Thyroid gland (tissue), 4 donors: Measurements from ENCODE around the gene GFI1. TPM values are rescaled to one million over a fixed set of nuclear protein-coding genes. Genes with fewer than 3 reads are reported as not detected.
"Not testable (repeated sequence)": the region's sequence is repeated elsewhere in the genome, so short reads cannot be mapped to it uniquely, and the experiment has no call there.

Experiments used
- DNase-seq, 2 donors: peaks; one replicate each; pipeline ENCODE4 v3.0.0-alpha.2; 2019
- H3K27ac ChIP-seq, 3 donors: fragments of 200-600 bp; sonication (generic); 1 replicate in 2 of 3; 2 replicates in 1 of 3; pipeline ENCODE4 v1.5.1; 2016 to 2019; ENCODE audit warnings: mild to moderate bottlenecking in 1 of 3, moderate library complexity in 1 of 3
- H3K27me3 ChIP-seq: fragments of 200-600 bp; sonication (generic); one replicate; pipeline ENCODE4 v1.5.1; 2019
- H3K36me3 ChIP-seq, 2 donors: fragments of 200-600 bp; sonication (generic); one replicate each; pipeline ENCODE4 v1.5.1; 2016 to 2019
- H3K4me1 ChIP-seq, 2 donors: fragments of 200-600 bp; sonication (generic); one replicate each; pipeline ENCODE4 v1.5.1; 2017 to 2019
- H3K4me3 ChIP-seq, 3 donors: fragments of 200-600 bp; sonication (generic); replicated peaks in 1 of 3; 1 replicate in 2 of 3; 2 replicates in 1 of 3; pipeline ENCODE4 v1.5.1; 2016; ENCODE audit warnings: mild to moderate bottlenecking in 1 of 3
- H3K9me3 ChIP-seq: fragments of 200-600 bp; sonication (generic); one replicate; pipeline ENCODE4 v1.5.1; 2017
- CTCF ChIP-seq, 6 experiments: fragments of 200-600 bp in 3 of 6; fragments of 450-650 bp in 3 of 6; sonication (generic) in 3 of 6; IDR thresholded peaks; one replicate each; pipeline ENCODE4 v1.5.1; 2016 to 2019; ENCODE audit warnings: antibody characterized with exemption in 6 of 6, mild to moderate bottlenecking in 2 of 6, inconsistent platforms in 1 of 6, moderate library complexity in 1 of 6
- POLR2A ChIP-seq, 2 donors: fragments of 450-650 bp; IDR thresholded peaks; one replicate each; pipeline ENCODE4 v1.6.1; 2017; ENCODE audit warnings: antibody characterized with exemption in 2 of 2, mild to moderate bottlenecking in 2 of 2, moderate library complexity in 1 of 2
- WGBS, 2 donors: methylation state at CpG; one replicate each; pipeline ENCODE4 v1.1.5; 2017; 5-methylcytosine and 5-hydroxymethylcytosine counted together
- intact Hi-C: fragments of 100-400 bp; cut with DNase I; formaldehyde crosslinking; loops from one replicate; pipeline ENCODE4 v1.15.1; 2023
- total RNA-seq, 4 donors: library from RNA; depleted of rRNA; stranded (reverse); fragments of >200 nt; gene quantifications; one replicate each; pipeline ENCODE4 v1.2.3, GENCODE V29; 2016

Gene GFI1
- total RNA-seq, 4 donors from 2014 or later, result 0.27 to 1.8 (median 0.47) TPM

DNA sequence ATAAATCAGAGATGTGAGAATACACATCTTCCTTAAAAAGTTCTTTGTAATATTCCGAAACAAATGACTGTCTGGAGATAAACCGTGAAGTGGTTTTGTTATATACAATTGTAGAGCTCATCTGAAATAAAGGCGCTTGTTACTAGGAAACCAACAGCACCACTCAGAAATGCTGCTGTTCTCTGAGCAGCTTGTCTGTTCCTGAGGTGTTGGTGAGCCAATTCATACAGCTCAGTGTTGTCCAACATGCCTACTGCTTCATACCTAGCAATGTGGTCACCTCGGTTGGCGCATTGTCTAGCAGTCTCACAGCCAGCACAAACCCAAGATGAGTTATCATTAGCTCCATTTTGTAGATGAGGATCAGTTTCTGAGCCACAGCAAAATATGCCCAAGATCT is 44.4 kb downstream of the GFI1 start:
- intact Hi-C loops, result no loop called here
- Histone ChIP-seq H3K9me3 (no peaks in the 10 kb centered on the region), H3K27ac (no peak overlapping the region), H3K27me3 (no peaks in the 10 kb centered on the region), H3K4me3 (no peak overlapping the region), H3K4me1 (no peaks in the 10 kb centered on the region), H3K36me3 (no peaks in the 10 kb centered on the region)
- no peak for DNase-seq
- TF ChIP-seq POLR2A (IDR thresholded peaks at IDR 0.05) (no peak), CTCF (IDR thresholded peaks at IDR 0.05) (no peak)
- WGBS, 2 donors, result 96 to 98% methylated on average over 5 of the region's 5 CpGs

DNA sequence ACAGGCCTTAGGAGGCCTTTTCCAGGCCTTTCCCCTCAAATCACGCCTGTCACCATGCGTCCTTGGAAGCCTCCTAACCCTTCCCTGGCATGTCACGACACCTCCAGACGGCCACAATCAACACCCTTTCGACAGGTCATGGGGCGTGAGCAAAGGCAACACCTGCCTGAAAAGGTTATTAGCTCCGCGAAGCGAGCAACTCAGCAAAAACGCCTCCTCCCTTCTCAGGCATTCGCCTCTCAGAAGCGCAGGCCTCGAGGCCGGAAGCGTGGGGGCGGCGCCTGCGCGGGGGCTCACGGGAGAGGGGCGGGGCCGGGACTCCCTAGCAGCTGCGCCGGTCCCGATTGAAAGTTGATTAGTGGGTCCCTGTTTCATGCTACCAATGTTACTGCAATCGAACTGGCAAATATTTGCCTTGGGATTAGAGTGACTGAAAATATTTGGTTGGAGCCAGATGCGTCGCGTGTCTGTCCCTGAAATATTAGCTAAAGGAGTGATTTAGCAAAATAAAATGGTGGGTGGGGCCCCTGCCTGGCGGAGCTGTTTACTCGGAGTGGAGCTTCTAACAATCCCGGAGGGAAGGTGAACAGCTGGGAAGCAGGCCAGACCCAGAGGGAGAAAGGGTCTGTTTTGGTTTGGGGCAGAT is 44.9 kb downstream of the GFI1 start:
- H3K27ac ChIP-seq, result no peak overlapping the region
- DNase-seq, result peak; percentile 17 to 22
- no peaks in the 10 kb centered on the region for H3K36me3 ChIP-seq
- intact Hi-C loops, result no loop called here
- no peaks in the 10 kb centered on the region for H3K9me3 ChIP-seq
- no peak overlapping the region for H3K4me3 ChIP-seq
- WGBS, 2 donors, result 60 to 70% methylated on average over 31 of the region's 32 CpGs
- no peaks in the 10 kb centered on the region for H3K4me1 ChIP-seq
- no peaks in the 10 kb centered on the region for H3K27me3 ChIP-seq
- no peak for TF ChIP-seq CTCF (IDR thresholded peaks at IDR 0.05)
- no peak for TF ChIP-seq POLR2A (IDR thresholded peaks at IDR 0.05)

GRCh38 chr1:92441316-92441696 is 45.4 kb downstream of the GFI1 start:
- no peak for DNase-seq
- Histone ChIP-seq H3K27me3 (no peaks in the 10 kb centered on the region), H3K36me3 (no peaks in the 10 kb centered on the region), H3K4me1 (no peaks in the 10 kb centered on the region), H3K27ac (no peak overlapping the region), H3K9me3 (no peaks in the 10 kb centered on the region), H3K4me3 (no peak overlapping the region)
- no peak for TF ChIP-seq CTCF (IDR thresholded peaks at IDR 0.05)
- TF ChIP-seq POLR2A (IDR thresholded peaks at IDR 0.05), result no peak
- intact Hi-C loops, result no loop called here
- 92 to 97% methylated on average over 9 of the region's 9 CpGs for WGBS, 2 donors

- no peaks in the 10 kb centered on the region for H3K4me1 ChIP-seq
- no peaks in the 10 kb centered on the region for H3K36me3 ChIP-seq
- intact Hi-C loops, result no loop called here
- H3K9me3 ChIP-seq, result no peaks in the 10 kb centered on the region
- DNase-seq, result no peak
- TF ChIP-seq POLR2A (IDR thresholded peaks at IDR 0.05), result no peak
- no peak for TF ChIP-seq CTCF (IDR thresholded peaks at IDR 0.05)
- WGBS, 2 donors, result 96 to 100% methylated on average over 1 of the region's 1 CpG
- H3K4me3 ChIP-seq, result no peak overlapping the region
- no peak overlapping the region for H3K27ac ChIP-seq
- H3K27me3 ChIP-seq, result no peaks in the 10 kb centered on the region
Observed at GRCh38 chr1:92439291-92439690, 47.4 kb downstream of the GFI1 start.

GRCh38 chr1:92434572-92434971 is 52.2 kb downstream of the GFI1 start:
- H3K36me3 ChIP-seq, H3K27ac ChIP-seq, intact Hi-C loops, H3K4me1 ChIP-seq, DNase-seq, H3K27me3 ChIP-seq, H3K4me3 ChIP-seq, H3K9me3 ChIP-seq: not testable (repeated sequence)
- 74 to 86% methylated on average over 1 of the region's 1 CpG for WGBS, 2 donors

DNA sequence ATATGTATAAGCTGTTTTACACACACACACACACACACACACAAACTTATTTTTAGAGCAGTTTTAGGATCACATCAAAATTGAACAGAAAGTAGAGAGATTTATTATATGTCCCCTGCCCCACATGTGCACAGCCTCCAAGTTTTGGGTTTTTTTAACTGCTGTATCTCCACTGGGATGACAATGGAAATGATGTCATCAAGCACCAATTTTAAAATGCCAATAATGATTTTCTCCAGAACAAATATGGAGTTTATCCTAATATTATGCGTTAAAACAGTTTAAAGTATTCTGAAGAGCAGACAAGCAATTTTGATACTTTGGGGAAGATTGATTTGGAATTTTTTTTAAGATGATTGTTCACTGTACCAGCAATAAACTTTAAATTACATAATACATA is 56.7 kb downstream of the GFI1 start:
- DNase-seq, result no peak
- H3K27ac ChIP-seq, result no peak overlapping the region
- WGBS, 2 donors, result 77 to 79% methylated on average over 1 of the region's 1 CpG

More for the DNA sequence above, 56.7 kb downstream of the GFI1 start:
- Histone ChIP-seq H3K36me3 (no peaks in the 10 kb centered on the region), H3K27me3 (no peaks in the 10 kb centered on the region), H3K4me3 (no peak overlapping the region), H3K9me3 (no peaks in the 10 kb centered on the region), H3K4me1 (no peaks in the 10 kb centered on the region)
- TF ChIP-seq POLR2A (IDR thresholded peaks at IDR 0.05) (no peak), CTCF (IDR thresholded peaks at IDR 0.05) (no peak)
- intact Hi-C loops, result no loop called here
